HG03159 (cell line): ENCODE results near the gene HOXC5.

Experiments
- ATAC-seq: cut with Tn5 transposase; IDR thresholded peaks from one replicate; pipeline ENCODE4 v1.9.1; 2021; ENCODE audit warnings: mild to moderate bottlenecking, moderate library complexity; ENCODE audit not compliant: unreplicated experiment

Gene HOXC5

GRCh38 chr12:54045401-54045800 lies 12.6 kb downstream of the HOXC5 start:
- ATAC-seq: no peak

GRCh38 chr12:54045868-54046521 lies 13.1 kb downstream of the HOXC5 start:
- no peak for ATAC-seq

GRCh38 chr12:54046809-54047159 lies 13.9 kb downstream of the HOXC5 start:
- ATAC-seq: no peak

- ATAC-seq: no peak
Measured at GRCh38 chr12:54047160-54047963, 14.5 kb downstream of the HOXC5 start.

GRCh38 chr12:54047964-54048303 lies 15.1 kb downstream of the HOXC5 start:
- no peak for ATAC-seq

- ATAC-seq: no peak
Measured at GRCh38 chr12:54048406-54049093, 15.7 kb downstream of the HOXC5 start.

GRCh38 chr12:54049108-54049507 lies 16.3 kb downstream of the HOXC5 start:
- ATAC-seq: no peak

- no peak for ATAC-seq
Measured at GRCh38 chr12:54050482-54050810, 17.6 kb downstream of the HOXC5 start.

GRCh38 chr12:54051026-54051842 lies 18.4 kb downstream of the HOXC5 start:
- ATAC-seq: no peak

GRCh38 chr12:54051874-54052437 lies 19.1 kb downstream of the HOXC5 start:
- no peak for ATAC-seq

- no peak for ATAC-seq
Measured at GRCh38 chr12:54052438-54053002, 19.7 kb downstream of the HOXC5 start.

GRCh38 chr12:54053003-54053750 lies 20.3 kb downstream of the HOXC5 start:
- ATAC-seq: peak; percentile 54

GRCh38 chr12:54053751-54054741 lies 21.2 kb downstream of the HOXC5 start, which contains the start of gene HOXC4:
Gene HOXC4, plus strand, starts transcription at chr12:54053835. Its CDS starts 88 bp downstream, at chr12:54053923.
- peak; percentile 43 for ATAC-seq

- no peak for ATAC-seq
Measured at GRCh38 chr12:54054742-54055194, 21.9 kb downstream of the HOXC5 start.

- no peak for ATAC-seq
Measured at GRCh38 chr12:54055552-54055951, 22.7 kb downstream of the HOXC5 start.

- ATAC-seq: no peak
Measured at GRCh38 chr12:54056110-54056509, 23.3 kb downstream of the HOXC5 start.

GRCh38 chr12:54058128-54058768 lies 25.4 kb downstream of the HOXC5 start:
- ATAC-seq: no peak

- no peak for ATAC-seq
Measured at GRCh38 chr12:54059668-54060067, 26.8 kb downstream of the HOXC5 start.
